GM21381 (cell line): ENCODE measurements around the gene BOK.
"Not testable (repeated sequence)": the region's sequence is repeated elsewhere in the genome, so short reads cannot be mapped to it uniquely, and the experiment has no call there.

ENCODE experiments used
- ATAC-seq: cut with Tn5 transposase; IDR thresholded peaks from one replicate; pipeline ENCODE4 v1.9.1; 2021; ENCODE audit warnings: mild to moderate bottlenecking, moderate library complexity; ENCODE audit not compliant: unreplicated experiment

The BOK gene

DNA sequence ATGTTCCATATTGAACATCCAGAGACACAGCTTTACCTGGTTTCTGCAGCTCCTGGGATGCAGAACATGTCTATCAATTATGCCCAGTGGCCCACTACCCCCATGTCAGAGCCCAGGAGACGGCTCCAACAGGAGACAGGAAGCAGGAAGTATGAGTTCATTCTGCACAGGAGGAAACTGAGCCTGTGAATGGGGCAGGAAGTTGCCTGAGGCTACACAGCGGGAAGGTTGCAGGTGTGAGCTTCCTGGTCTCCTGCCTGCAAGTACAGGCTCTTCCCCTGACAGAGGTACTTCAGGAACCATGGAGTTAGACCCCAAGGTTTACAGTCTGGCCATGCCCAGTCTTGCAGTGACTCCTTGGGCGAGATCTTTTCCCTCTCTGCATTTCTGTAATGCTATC is 2.8 kb upstream of the BOK start:
- no peak for ATAC-seq

GRCh38 chr2:241556746-241557145 is 1.8 kb upstream of the BOK start:
- ATAC-seq = no peak

DNA sequence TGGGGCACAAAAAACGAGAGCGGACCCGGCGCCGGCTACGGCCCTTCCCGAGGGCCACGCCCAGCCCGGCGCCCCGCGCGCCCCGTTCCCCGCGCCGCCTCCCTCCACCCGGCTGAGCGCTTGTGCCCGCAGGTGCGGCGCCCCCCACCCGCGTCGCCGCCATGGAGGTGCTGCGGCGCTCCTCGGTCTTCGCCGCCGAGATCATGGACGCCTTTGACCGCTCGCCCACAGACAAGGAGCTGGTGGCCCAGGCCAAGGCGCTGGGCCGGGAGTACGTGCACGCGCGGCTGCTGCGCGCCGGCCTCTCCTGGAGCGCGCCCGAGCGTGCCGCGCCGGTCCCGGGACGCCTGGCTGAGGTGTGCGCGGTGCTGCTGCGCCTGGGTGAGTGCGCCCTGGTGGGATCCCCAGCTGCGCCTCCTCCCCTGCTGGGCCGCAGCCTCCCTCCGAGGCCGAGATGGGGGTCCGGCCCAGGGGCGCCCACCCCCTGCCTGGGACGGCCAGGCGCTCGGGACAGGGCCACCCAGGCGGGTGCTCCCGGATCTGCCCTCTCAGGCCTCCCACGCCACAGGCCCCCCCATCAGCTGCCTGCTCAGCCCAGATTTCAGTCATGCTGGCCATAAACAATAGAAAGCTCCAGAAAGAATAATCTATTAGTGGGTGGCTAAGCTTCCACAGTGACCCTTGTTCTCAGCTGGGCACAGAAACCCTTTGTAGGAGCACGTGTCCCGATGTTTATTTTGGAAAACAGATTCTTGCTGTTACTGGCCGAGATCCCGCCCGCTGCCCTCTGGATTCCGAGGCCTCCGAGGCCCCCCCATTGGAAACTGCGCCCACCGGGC is 997 bp downstream of the BOK start:
- no peak for ATAC-seq

- no peak for ATAC-seq
Measured at GRCh38 chr2:241560162-241560882, 1.8 kb downstream of the BOK start.

GRCh38 chr2:241560883-241561474 is 2.4 kb downstream of the BOK start:
- no peak for ATAC-seq

DNA sequence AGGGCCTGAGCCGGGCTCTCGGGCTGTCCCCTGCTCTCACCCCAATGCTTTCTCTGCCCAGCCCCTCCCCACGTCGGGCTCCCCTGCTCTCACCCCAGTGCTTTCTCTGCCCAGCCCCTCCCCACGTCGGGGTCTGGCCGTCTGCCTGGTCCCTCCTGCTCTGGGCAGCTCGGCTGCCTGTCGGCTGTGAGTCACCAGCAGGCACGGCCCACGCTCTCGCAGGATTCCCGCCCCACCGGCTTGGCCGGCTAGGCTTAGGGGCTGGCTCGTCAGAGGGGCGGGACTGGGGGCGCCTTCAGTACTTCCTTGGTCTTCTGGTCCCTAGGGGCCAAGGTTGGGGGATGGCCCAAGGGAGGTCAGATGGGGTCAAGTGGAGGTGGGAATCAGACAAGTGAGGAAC is 3.3 kb downstream of the BOK start:
- ATAC-seq = no peak

- no peak for ATAC-seq
Measured at GRCh38 chr2:241562269-241562891, 3.8 kb downstream of the BOK start.

DNA sequence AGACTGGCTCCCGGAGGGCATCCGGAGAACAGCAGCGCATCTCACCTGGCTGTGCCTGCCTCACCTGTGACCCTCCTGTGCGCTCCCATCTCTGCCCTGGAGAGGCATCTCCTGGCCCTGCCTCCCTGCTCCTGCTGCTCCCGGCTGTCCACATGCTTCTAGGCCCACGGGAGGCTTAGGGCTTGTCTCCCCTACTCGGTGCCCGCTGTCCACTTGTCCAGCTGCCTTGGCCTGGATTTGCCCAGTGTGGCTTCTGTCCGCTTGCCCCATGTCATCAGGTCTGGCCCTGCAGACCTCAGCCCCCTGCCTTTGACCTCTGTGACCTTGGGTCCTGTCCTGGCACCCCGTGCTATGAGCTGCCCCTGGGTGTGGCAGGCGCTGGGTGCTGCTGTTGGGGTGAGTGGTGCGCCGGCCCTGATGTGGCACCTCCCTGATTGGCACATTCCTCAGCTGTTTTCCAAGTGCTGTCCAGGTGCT is 4.5 kb downstream of the BOK start:
- no peak for ATAC-seq

DNA sequence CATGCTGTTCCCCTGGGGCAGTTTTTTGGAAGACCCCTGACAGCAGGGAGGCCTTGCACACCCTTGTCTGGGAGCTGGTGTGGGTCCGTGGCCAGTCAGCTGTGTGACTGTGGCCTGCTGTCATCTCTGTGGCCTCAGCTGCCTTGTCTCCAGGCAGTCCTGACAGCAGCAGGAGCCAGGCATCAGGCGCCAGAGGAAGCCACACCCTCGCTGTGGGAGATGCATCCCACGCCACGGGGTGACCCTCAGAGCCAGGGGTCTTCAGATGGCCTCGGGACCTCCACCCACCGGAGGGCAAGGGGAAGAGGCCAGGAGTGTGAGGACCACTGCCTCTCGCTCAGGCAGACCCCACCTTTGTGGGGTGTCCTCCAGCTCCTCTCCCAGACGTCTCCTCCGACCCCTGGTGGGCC is 5.0 kb downstream of the BOK start:
- no peak for ATAC-seq

DNA sequence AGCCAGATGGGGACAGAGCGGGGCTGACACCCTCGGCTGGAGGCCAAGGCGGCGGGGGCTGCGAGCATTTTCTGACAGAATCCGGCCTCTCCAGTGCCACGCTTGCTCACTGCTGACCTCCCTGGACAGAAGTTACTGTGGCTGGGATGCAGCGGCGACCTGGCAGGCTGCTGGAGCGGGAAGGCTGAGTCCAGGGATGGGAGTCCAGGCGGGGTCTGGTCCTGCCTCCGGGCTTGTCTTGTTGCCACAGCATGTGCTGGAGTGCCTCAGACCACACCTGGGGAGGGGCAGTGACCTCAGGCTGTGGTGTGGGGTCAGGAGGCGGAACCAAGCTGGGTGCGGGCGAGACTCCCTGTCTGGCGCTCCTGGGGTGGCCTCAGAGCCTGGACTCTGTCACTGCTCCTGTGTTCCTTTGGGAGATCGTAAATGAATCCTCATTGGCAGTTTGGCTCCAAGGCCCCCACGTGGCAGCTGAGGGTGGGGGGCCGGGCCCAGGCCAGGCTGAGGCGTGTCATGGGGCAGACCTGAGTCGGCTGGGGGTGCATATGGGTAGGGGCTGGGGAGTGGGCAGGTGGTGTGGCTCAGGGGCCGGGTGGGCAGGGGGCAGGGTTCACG is 5.5 kb downstream of the BOK start:
- ATAC-seq = no peak

DNA sequence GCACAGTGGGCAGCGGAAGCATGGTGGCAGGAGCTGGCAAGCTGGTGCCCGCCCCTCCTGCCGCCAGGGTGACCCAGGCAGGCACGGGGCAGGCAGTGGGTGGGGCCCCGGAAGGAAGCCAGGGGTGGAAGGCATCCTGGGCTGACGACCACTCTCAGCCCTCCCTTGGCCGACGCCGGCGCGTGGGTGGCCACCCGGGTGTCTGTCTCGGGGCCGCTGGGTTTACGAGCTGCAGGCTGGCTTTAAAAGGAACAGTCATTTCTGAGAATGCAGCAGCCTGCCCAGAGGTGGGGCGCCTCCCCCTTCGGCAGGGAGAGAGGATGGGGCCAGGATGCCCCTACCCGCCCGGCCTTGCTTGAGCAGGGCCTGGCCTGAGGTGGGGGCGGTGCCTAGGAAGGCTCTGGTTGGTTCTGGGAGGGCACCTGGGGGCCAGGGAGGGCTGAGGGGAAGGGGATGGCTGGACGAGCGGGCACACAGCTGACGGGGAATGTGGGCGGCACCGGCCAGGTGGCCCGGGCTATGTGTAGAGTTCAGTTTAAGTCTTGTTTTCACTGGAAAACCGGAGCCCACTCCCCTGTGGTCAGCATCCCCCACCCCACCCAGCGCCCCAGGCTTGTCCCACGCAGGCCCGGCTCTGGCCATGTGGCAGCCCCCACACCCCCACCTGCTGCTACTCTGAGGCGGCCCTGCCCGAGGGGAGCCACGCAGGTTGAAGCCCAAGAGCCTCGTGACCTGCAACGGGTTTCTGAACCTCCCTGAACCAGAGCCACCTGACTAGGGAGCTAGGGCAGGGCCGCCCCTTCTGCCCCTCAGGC is 6.3 kb downstream of the BOK start:
- no peak for ATAC-seq

GRCh38 chr2:241565411-241565810 is 6.9 kb downstream of the BOK start:
- ATAC-seq = no peak

DNA sequence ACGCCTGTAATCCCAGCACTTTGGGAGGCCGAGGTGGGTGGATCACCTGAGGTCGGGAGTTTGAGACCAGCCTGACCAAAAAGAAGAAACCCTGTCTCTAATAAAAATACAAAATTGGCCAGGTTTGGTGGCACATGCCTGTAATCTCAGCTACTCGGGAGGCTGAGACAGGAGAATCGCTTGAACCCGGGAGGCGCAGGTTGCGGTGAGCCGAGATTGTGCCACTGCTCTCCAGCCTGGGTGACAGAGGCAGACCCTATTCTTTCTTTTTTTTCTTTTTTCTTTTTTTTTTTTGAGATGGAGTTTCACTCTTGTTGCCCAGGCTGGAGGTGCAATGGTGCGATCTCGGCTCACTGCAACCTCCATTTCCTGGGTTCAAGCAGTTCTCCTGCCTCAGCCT is 7.5 kb downstream of the BOK start:
- ATAC-seq = not testable (repeated sequence)

DNA sequence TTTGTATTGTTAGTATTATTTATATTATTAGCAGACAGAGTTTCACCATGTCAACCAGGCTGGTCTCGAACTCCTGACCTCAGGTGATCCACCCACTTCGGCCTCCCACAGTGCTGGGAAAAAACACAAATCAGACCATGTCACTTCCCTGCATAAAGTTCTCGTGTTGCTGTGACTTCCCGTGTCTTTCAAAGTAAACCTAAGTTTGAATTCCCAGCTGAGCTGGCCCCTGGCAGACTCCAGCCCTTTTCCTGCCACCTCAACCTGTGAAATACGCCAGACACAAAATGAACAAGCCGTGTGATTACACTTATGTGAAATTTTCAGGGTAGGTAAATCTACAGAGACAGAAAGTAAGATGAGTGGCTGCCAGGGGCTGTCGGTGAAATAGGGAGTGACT is 7.9 kb downstream of the BOK start:
- ATAC-seq = no peak

DNA sequence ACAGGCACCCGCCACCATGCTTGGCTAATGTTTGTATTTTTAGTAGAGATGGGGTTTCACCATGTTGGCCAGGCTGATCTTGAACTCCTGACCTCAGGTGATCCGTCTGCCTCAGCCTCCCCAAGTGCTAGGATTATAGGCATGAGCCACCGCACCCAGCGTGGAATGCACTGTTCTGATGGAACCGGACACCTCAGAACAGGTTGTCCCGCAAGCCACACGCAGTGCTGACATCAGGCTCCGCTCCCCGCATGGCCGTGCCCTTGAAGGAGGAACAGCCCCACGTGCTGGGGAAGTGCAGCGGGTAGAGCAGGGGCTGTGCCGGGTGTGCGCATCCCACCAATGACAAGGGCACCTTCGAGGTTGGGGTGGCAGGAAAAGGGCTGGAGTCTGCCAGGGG is 8.7 kb downstream of the BOK start:
- ATAC-seq = not testable (repeated sequence)

DNA sequence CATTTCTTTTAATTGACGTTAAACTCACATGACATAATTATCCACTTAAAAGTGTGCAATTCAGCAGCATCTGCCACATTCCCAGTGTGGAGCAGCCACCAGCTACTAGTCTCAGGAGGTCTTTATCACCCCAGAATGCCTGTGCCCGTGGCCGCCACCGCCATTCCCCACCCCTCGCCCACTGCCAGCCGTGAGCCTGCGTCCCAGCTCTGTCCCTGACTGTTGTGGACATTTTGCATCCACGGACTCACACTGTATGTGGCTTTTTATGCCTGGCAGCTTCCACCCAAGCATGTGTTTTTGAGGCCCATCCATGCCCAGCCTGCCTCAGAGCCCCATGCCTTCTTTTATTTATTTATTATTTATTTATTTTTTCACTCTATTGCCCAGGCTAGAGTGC is 9.2 kb downstream of the BOK start:
- no peak for ATAC-seq

- ATAC-seq = no peak
Measured at GRCh38 chr2:241568726-241569125, 10.2 kb downstream of the BOK start.

DNA sequence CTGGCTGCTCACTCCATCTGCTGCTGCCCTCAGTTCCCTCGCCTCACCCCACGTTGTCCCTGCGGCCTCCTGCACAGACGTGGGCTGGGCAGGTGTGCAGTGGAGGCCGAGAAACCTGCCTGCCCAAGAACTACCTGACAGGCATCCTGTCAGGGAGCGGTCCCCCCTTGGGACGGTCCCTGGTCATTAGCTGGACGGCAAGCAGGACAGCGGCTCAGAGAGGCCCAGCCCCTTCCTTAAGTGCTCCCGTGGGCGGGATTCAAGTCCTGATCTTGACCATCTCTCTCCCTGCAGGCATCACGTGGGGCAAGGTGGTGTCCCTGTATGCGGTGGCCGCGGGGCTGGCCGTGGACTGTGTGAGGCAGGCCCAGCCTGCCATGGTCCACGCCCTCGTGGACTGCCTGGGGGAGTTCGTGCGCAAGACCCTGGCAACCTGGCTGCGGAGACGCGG is 11.3 kb downstream of the BOK start:
- no peak for ATAC-seq

DNA sequence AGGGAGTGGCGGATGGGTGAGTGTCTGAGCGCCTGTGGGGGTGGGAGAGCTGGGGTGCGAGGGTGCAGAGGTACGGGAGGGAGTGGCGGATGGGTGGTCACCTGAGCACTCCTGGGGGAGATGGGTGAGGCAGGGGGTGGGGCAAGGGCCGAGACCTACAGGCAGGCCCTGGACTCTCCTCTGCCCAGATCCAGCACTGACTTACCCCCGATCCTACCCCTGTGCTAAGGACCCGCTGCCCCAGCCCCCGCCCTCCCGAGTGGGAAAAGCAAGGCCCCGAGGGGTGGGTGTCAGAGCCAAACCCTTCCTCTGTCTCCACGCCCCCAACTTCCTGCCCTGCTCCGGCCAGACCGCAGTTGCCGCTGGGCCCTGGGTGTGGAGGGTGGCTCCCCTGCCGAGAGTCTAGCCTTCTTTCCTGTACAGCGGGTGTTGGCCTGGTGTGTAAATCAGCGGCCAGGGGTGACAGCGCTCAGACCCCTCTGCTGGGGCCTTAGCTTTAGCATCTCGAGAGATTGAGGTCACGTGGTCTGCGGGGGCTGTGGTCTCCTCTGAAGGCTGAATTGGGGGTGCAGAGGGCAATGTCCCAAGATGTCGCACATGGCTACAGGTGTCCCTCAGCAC is 12.5 kb downstream of the BOK start:
- ATAC-seq = no peak
